GM13976 (cell line): Measurements from ENCODE around the gene CPED1.

Source experiments
- DNase-seq: peaks from one replicate; pipeline ENCODE4 v3.0.0; 2012; ENCODE audit warnings: low spot score
- in situ Hi-C: fragments of 300-500 bp; cut with MboI; formaldehyde crosslinking; loops from one replicate; pipeline ENCODE4 v1.12.0; 2022; ENCODE audit warnings: low sequenced_read_pairs, mixed read lengths, inconsistent platforms; ENCODE audit not compliant: unreplicated experiment
- TF ChIP-seq, protein P1 (sequence below): IDR thresholded peaks from 2 replicates; pipeline ENCODE4 v1.5.1; 2012; ENCODE audit warnings: borderline replicate concordance, mild to moderate bottlenecking; ENCODE audit not compliant: insufficient read depth; ENCODE audit errors: extremely low read depth, missing control alignments, control extremely low read depth

Gene CPED1

DNA sequence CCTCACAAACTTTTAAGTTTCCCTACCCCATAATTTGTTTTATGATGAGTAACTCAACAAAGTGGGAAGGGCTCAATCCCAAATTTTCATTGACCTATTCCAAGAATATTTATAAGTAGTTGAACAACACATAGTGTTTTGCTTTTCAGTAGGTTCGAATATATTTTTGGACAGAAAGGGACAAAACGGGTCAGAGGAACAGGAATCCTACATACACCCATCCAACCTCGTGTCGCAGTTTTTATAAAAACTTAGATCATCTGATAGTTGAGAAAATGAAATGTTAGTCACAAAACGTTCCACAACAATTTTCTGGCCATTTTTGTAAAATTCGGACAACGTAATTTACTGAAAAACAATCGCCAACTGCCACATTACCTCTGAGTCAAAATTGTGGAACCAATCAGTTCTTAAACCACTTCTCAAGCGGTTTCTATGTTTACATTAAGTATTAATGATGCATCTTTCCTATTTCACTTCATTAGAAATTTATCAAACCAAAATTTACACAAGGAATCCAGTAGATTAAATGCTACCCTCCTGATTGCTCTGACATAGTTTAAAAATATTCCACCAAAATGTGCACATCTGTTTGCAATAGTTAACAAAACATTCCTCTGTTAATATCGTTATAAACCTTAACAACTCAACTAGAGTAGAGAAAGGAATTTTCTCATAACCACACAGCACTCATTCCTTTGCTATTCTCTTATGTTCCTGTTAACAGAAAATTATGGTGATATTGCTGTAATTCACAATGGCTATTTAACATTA, 346.6 kb downstream of the CPED1 start:
- TF ChIP-seq, protein P1, sequence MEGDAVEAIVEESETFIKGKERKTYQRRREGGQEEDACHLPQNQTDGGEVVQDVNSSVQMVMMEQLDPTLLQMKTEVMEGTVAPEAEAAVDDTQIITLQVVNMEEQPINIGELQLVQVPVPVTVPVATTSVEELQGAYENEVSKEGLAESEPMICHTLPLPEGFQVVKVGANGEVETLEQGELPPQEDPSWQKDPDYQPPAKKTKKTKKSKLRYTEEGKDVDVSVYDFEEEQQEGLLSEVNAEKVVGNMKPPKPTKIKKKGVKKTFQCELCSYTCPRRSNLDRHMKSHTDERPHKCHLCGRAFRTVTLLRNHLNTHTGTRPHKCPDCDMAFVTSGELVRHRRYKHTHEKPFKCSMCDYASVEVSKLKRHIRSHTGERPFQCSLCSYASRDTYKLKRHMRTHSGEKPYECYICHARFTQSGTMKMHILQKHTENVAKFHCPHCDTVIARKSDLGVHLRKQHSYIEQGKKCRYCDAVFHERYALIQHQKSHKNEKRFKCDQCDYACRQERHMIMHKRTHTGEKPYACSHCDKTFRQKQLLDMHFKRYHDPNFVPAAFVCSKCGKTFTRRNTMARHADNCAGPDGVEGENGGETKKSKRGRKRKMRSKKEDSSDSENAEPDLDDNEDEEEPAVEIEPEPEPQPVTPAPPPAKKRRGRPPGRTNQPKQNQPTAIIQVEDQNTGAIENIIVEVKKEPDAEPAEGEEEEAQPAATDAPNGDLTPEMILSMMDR = no peak
- in situ Hi-C loops = loop anchor here (25.0 kb wide), 1 partner anchor 348 kb away; the partner anchor contains the start of gene CPED1

GRCh38 chr7:121336579-121336978, 348.1 kb downstream of the CPED1 start:
- no peak for DNase-seq
- TF ChIP-seq, protein P1 = no peak
- in situ Hi-C loops = loop anchor here (25.0 kb wide), 1 partner anchor 349 kb away; the partner anchor contains the start of gene CPED1

More for the DNA sequence above, 346.6 kb downstream of the CPED1 start:
- DNase-seq = no peak

DNA sequence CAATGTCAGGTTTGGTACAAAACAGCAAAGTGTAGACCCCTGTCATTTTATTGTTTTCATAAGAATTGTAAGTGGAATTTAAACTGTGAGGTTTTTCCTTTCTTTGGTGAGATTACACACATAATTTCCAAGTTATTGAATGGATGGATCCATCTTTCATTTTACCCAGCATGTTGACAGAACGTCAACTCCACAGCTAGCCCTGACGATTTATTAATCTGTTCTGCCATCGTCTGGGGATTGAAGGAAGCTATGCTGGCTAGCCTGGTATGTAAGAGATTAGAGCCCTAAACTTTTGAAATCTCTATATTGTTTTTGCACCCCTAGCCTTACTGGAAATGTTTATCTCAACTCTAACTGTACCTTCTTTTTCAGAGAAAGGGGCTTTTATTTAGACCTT, 348.9 kb downstream of the CPED1 start:
- TF ChIP-seq, protein P1 = peak; percentile 20
- DNase-seq = no peak
- in situ Hi-C loops = loop anchor here (25.0 kb wide), 1 partner anchor 350 kb away; the partner anchor contains the start of gene CPED1

- no peak for DNase-seq
- TF ChIP-seq, protein P1 = no peak
- in situ Hi-C loops = loop anchor here (25.0 kb wide), 1 partner anchor 352 kb away; the partner anchor contains the start of gene CPED1
Observed at GRCh38 chr7:121339082-121339481, 350.6 kb downstream of the CPED1 start.

DNA sequence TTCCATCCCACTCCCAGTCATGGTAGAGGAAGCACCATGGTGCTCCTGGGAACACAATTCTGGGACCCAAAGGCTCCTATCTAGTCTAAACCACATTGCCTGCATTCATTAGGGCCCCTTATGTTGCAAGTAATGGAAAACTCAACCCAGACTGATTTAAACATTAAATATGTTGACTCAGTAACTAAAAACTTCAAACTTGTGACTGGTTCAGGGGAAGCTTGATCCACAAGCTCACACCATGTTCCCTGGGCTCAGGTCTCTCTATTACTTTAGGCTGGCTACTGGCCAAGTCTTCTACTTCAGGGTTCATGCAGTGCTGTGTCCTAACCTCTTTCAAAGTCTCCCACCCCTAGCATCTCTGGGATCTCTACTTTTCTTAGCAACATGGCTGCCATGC, 353.4 kb downstream of the CPED1 start:
- DNase-seq = no peak
- TF ChIP-seq, protein P1 = no peak
- in situ Hi-C loops = loop anchor here (25.0 kb wide), 1 partner anchor 355 kb away; the partner anchor contains the start of gene CPED1

- in situ Hi-C loops = loop anchor here (25.0 kb wide), 1 partner anchor 355 kb away; the partner anchor contains the start of gene CPED1
- TF ChIP-seq, protein P1 = no peak
- no peak for DNase-seq
Observed at GRCh38 chr7:121342631-121343030, 354.1 kb downstream of the CPED1 start.
